Measurements from ENCODE around the gene PEX13.
"Not testable (repeated sequence)": the region's sequence is repeated elsewhere in the genome, so short reads cannot be mapped to it uniquely, and the experiment has no call there.

PEX13 gene, protein sequence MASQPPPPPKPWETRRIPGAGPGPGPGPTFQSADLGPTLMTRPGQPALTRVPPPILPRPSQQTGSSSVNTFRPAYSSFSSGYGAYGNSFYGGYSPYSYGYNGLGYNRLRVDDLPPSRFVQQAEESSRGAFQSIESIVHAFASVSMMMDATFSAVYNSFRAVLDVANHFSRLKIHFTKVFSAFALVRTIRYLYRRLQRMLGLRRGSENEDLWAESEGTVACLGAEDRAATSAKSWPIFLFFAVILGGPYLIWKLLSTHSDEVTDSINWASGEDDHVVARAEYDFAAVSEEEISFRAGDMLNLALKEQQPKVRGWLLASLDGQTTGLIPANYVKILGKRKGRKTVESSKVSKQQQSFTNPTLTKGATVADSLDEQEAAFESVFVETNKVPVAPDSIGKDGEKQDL

GRCh38 chr2:61017556-61018317 is at the start of gene PEX13, which contains the start of gene PUS10:
Gene PEX13 (plus strand): TSS chr2:61017720. CDS start chr2:61017760, 40 bp downstream.
Gene PUS10 (minus strand): TSS chr2:61018255. CDS start chr2:61011890, 6,365 bp downstream.
- DNase-seq = peak; percentile 94

DNA sequence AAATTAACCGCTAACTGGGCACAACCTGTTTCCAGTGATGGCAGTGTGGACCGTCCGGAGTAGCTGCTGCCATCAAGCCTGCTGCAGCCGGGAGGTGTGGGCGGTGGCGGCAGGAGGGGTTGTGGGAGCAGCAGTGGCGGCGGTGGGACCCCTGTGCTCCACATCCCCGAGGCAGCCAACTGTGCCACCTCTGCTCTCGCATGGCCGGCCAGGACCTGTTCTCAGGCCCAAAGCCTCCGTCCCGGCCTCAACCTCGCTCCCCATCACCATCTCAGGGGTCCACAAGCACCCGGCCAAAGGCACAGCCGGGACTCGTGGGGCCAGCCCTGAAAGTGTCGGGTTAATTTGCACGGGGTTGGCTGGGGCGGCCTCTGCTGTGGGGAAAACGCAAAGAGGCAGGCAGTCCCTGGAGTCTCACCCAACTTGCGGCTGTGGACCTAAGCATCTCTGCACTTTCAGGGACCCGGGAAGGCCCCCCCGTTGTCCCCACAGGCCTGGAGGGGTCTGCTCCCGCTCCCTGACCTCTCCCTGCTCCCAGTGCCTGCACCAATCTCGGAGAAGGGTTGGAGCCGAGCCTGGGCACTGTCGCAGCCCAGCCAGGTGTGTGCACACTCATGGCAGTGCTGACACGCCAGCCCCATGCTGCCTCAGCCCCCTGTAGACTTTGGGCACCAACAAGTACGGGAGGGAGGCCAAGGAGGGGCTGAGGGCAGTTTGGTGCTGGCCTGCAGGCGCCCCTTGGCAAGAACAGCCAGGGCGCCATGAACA is 44.4 kb upstream of the PEX13 start:
- no peak for DNase-seq

- DNase-seq = no peak
These were observed 43.8 kb upstream of the PEX13 start for GRCh38 chr2:60973705-60974104.

- DNase-seq = no peak
These were observed 42.9 kb upstream of the PEX13 start for GRCh38 chr2:60974652-60975051.

GRCh38 chr2:60976256-60976850 is 41.2 kb upstream of the PEX13 start:
- no peak for DNase-seq

- no peak for DNase-seq
These were observed 40.5 kb upstream of the PEX13 start for GRCh38 chr2:60976875-60977561.

- no peak for DNase-seq
These were observed 40.0 kb upstream of the PEX13 start for GRCh38 chr2:60977562-60977895.

DNA sequence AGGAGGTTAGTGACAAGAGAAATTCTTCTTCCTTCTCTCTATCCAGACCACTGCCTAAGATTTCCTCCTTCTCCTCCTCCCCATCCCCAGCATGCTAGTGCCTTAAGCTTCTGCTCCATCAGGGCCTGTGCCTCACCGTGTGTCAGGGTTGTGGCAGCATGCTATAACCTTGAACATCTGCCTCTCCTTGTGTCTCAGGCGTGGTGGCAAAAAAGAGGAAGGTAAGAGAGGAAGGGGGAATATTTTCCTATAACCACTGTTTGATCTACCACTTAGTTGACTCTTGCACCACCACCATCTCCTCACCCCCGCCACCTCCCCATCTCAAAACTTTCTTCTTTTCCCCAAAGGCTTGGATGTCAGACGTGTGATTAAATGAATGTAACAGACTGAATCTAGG is 38.3 kb upstream of the PEX13 start:
- no peak for DNase-seq

- no peak for DNase-seq
These were observed 37.3 kb upstream of the PEX13 start for GRCh38 chr2:60980071-60980815.

- not testable (repeated sequence) for DNase-seq
These were observed 35.5 kb upstream of the PEX13 start for GRCh38 chr2:60982066-60982465.

DNA sequence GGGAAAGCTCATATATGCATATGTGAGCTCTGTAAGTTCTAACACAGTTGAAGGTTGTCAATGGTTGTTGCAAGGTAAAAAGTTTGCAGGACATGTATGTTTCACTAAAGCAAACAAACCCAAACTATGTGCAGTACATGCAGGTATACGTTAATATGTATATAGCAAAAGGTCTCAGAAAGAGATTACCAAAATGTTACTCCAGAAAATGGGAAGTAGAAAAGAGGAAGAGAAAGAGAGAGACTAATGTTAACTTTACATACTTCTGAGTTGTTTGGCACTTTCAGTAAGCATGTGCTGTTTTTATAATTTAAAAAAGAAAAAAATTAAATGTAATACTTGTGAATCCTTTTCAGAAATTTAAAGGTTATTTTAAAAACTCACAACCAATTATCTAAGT is 32.8 kb upstream of the PEX13 start:
- no peak for DNase-seq

GRCh38 chr2:60987041-60987440 is 30.5 kb upstream of the PEX13 start:
- no peak for DNase-seq

GRCh38 chr2:60987656-60988055 is 29.9 kb upstream of the PEX13 start:
- not testable (repeated sequence) for DNase-seq

GRCh38 chr2:60989259-60989658 is 28.3 kb upstream of the PEX13 start:
- DNase-seq = peak; percentile 16

DNA sequence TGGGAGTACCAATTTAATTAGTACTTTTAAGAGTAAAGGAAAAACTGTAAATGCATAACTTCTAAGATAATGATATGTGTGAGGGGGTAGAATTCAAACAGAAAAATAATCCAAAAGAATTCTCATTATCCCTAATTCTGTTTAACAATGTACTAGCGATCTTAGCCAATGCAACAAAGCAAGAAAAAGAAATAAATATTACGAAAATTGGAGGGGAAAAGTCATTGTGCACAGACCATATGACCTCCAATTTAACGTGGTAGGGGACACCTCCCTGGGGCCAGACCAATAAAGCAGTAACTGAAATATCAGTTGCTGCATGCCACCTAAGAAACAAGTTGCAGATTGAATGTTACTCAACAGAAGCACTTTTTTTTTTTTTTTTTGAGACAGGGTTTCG is 25.9 kb upstream of the PEX13 start:
- no peak for DNase-seq

GRCh38 chr2:60992985-60993392 is 24.5 kb upstream of the PEX13 start:
- DNase-seq = no peak

DNA sequence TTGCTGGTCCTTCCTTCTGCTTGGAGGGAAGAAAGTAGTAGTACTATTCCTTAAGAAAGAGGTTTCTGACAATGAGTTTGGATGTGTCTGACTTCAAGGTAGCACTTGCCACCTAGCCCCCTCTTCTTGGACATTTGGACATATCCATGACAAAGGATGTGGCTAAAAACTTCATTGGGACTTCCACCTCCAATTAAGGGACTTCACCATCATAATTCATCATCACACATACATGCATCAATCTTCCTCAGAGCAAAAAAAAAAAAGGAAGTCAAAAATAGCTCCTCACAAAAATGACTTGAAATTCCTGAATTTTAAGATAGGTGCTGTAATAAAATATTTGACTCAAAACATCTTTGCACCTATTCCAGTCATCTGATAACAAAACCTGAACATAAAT is 23.4 kb upstream of the PEX13 start:
- no peak for DNase-seq

GRCh38 chr2:60998628-60999545 is 18.6 kb upstream of the PEX13 start:
- DNase-seq = peak; percentile 79

DNA sequence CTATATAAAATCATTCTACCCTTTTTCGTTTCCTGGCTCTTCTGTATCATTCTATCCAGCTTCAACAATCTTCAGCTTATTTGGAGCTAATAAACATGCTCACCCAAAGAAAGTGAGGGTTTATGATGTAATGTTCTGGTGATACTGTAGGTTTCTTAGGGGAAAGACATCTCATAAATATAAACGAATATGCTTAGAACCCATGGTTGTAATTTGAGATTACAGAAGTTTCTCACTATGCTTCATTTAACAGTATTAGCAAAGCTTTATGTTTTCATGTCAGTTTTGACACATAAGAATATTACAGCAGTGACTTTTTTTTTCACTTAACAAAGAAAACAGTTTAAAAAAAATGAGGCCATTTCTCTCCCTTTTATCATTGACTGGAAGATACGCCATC is 11.8 kb upstream of the PEX13 start:
- peak; percentile 35 for DNase-seq

DNA sequence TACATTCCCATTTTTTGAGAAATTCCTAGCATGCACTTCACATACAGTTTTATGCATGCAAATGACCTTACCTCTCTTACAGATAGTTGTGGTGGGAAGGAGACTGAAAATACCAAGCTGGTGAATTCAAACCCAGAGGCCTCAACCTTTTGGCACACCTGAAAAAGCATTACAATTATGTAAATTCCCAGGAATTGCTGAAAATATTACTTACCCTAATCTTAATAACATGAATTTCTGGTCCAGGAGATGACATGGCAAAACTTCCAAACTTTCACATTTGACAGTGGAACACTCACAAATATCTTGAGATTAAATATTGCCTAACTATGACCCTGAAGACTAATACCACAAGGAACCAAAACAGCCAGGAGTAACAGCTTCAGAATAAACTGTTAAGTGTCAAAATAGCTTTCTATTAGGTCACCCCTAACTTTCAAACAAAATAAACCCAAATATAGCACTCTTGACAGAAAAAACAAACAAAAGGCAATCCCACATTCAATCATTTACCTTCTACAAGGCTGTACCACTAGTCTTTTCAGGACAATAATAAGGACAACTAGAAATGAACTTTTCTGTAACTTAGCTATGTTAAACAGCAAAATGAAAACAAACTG is 10.9 kb upstream of the PEX13 start:
- DNase-seq = peak; percentile 10

All from DMS53 (cell line).